Brain pericyte (primary cell): Measurements from ENCODE around the gene BIK.

Experiments used
- DNase-seq: peaks from one replicate; pipeline ENCODE4 v3.0.0-alpha.2; 2012; ENCODE audit warnings: low read depth, low spot score

Gene BIK

GRCh38 chr22:43162412-43163150 lies 52.0 kb downstream of the BIK start:
- no peak for DNase-seq

- no peak for DNase-seq
These were observed 52.8 kb downstream of the BIK start for GRCh38 chr22:43163241-43163795.

GRCh38 chr22:43164636-43165035 lies 54.1 kb downstream of the BIK start:
- DNase-seq, result no peak

GRCh38 chr22:43166132-43166930 lies 55.8 kb downstream of the BIK start:
- no peak for DNase-seq

GRCh38 chr22:43167001-43167589 lies 56.5 kb downstream of the BIK start:
- no peak for DNase-seq

- DNase-seq, result no peak
These were observed 58.1 kb downstream of the BIK start for GRCh38 chr22:43168471-43169309.

GRCh38 chr22:43169310-43170130 lies 59.0 kb downstream of the BIK start:
- DNase-seq, result no peak

- DNase-seq, result no peak
These were observed 59.6 kb downstream of the BIK start for GRCh38 chr22:43170131-43170480.

GRCh38 chr22:43171019-43171491 lies 60.5 kb downstream of the BIK start:
- DNase-seq, result no peak

GRCh38 chr22:43171607-43172006 lies 61.1 kb downstream of the BIK start:
- no peak for DNase-seq

GRCh38 chr22:43172191-43172590 lies 61.6 kb downstream of the BIK start:
- no peak for DNase-seq

- DNase-seq, result no peak
These were observed 63.0 kb downstream of the BIK start for GRCh38 chr22:43173566-43173965.

GRCh38 chr22:43173976-43174720 lies 63.6 kb downstream of the BIK start:
- DNase-seq, result no peak

- DNase-seq, result no peak
These were observed 64.5 kb downstream of the BIK start for GRCh38 chr22:43174941-43175531.

GRCh38 chr22:43176090-43176489 lies 65.5 kb downstream of the BIK start:
- no peak for DNase-seq

GRCh38 chr22:43177479-43177878 lies 66.9 kb downstream of the BIK start:
- DNase-seq, result no peak
